ENCODE results near the gene GNAT2. TPM values are rescaled to one million over a fixed set of nuclear protein-coding genes. Genes with fewer than 3 reads are reported as not detected.
A peak's percentile ranks its signal among the peaks of the same experiment; 100 is the strongest.
"Not testable (repeated sequence)": the region's sequence is repeated elsewhere in the genome, so short reads cannot be mapped to it uniquely, and the experiment has no call there.

Gene GNAT2
- 0.11 and 4.8 TPM in 2 replicates for total RNA-seq (2014; rRNA removed; shearing (Covaris generic))

DNA sequence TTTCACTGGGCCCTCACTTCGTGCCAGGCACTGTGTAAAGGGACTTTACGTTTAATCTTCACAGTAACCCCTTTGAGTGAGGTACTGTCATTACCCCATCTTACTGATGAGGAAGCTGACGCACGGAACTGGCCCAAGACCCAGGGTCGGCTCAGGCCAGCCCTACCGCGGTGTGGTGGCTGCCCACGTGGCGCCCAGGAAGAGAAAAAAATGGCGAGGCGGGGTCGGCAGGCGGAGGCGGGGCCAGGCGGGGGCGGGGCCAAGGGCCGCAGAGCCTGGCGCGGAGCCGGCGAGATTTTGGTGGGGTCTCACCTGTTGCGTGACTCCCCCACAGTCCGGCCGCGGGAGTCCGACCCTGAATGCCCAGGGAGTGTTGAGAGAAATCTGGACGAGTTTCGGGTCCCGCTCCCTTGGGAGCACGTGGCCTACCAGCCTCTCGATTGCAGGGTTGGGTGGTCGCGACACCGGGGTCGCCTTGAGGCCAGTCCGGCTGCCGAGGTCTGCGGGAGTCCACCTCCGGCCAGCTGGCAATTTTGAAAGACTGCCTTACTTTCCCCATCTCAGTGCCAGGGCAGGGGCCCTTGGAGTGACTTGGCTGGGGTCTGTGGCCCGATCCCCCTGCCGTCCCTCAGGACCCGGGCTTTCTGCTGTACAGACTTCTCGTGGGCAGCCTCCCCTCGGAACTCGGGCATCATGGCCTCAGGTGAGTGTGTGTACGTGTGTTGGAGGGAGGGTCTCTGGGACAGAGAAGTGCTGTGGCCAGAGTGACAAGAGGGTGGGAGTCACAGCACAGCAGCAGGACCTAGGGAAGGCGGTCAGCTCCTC lies at the start of gene GNAT2, which contains the start of gene AMPD2:
GNAT2 (minus strand) TSS at position 41 of the 825 bp plus-strand sequence. CDS start 6,746 bp downstream, outside the sequence.
AMPD2 (plus strand) TSS at position 262 of the 825 bp plus-strand sequence. CDS start 1,339 bp downstream, outside the sequence.
- peak; percentile 94 for DNase-seq (ENCODE audit: low read depth)

DNA sequence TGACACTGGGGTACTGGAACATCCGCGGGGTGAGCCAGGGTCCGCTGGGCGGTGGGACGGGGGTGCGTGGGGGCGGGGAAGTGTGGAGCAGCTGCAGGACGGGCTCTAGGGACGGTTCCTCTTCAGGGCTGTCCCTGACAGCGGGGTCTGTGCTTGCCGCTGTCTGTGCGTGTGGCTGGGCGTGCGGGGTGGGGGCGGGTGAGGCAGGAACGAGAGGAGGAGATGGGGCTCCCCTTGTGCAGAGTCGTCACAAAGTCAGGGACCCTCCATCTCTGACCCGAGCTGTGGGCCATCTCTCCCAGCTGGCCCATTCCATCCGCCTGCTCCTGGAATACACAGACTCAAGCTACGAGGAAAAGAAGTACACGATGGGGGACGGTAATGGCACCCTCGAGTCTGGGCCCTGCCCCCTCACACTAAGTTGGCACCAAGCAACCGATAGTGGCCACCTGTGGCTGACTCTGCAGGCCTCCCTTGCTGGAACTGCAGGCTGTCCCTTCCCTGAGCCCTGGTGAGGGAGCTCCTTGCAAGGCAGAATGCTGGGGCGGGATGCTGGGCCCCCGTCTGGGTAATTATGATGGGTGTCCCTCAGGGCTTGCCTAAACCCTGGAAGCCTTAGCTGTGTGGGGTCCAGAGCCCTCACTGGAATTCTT lies 48.8 kb upstream of the GNAT2 start:
- DNase-seq (ENCODE audit: low read depth), result no peak

DNA sequence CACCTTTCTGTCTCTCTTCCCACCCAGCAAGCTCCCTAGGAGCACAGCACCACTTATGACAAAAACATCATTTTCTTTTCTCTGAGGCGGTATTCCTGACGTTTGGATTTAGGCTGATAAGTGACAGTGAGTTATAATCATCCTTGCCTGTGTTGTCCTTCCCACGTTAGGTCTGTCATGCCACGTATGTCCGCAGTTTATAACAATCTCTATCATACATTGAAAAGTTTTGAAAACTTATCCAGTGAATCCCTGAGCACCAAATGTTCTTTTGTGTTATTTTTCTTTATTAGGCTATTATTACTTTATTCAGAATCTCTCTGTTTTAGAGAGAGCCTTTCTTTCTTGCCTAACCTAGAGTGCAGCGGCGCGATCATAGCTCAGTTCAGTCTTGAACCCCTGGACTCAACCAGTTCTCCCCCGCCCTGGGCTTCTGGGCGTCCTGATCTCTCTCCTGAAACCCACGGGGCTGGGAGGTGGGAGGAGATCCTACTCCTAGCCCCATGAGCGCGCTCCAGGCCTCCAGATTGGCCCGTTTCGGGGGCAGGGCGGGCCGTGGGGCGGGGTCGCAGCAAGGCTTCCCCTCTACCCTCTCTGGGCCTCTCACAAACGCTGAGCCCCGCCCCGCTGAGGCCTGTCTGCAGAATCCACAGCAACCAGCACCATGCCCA lies 48.2 kb upstream of the GNAT2 start, which contains the start of gene GSTM2:
GSTM2 (plus strand) TSS at position 606 of the 671 bp plus-strand sequence; CDS start at position 665, 59 bp downstream.
- peak; percentile 95 for DNase-seq (ENCODE audit: low read depth)

DNA sequence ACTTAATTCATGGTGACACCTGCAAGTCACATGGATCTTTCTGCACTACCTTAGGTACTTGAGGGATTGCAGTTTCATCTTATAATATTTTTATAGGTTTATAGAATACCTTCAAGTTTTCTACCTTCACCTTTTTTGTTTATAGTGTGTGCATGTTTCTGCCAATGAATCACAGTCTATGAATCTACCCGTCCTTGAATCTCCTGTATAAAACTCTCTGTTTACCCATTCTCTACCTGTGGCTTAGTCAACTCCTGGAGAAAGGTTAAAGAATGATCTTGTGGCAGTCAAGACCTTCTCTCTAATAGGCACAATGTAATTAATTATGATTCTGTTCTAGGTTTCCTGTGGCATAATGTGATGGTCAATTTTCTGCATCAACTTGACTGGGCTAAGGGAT lies 45.3 kb upstream of the GNAT2 start:
- no peak for DNase-seq (ENCODE audit: low read depth)

DNA sequence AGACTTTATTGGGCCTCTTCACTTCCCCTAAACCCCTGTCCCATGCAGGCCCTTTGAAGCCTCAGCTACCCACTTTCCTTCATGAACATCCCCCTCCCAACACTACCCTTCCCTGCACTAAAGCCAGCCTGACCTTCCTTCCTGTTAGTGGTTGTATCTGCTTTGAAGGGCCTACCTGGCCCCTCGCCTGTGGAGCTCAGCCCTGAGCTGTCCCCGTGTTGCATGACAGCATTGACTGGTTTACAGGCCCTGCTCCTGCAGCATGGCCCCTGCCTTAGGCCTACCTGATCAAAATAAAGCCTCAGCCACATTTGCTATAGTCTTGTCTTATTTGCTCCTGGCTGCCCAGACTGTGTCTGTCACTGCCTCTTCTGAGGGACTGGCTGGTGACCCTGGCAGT lies 42.0 kb upstream of the GNAT2 start:
- no peak for DNase-seq (ENCODE audit: low read depth)

DNA sequence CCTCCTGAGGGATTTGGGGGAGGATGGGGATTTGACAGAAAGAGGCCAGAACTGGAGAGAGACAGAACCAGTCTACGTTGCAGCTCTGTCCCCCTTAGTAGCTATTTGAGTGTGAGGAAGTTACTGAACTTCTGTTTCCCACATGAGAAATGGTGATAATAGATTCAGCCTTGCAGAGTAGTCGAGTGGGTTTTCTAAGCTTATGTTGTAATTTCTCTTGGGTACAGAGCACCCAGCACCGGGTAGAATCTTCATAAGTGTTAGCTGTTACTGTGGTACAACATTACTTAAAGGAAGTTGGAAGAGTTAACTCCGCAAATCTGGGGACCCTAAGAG lies 41.2 kb upstream of the GNAT2 start:
- not testable (repeated sequence) for DNase-seq (ENCODE audit: low read depth)

DNA sequence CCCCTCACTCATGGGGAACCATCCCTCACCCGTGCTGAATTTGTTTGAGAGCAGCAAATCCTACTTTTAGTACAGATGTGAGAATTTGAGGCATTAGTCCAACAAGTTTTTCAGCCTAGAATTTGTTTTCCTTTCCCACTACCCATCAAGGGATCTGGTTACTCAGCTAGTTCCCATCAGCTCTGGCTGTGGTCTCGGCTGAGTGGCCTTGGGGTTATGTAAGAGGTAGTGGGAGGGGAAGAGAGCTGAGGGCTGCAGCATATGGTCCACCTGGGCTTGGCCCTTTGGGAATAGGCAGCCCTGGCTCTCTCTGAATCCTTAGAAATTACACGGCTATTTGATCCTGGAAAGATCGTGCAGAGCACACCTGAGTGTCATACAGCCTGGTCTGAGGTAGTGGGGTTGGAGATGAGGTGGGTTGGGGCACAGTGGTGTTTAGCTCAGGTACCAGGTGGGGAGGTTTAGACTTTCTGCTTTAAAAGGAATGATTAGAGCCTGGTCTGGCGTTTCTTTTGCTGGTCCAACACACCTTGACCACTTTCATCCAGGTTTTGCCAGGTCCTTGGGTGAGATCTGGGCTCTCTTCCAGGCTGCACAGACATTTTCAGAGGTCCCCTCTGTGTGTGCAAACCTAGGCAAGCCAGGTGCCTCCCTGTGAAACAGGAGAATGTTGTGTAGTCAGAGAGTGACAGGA lies 40.7 kb upstream of the GNAT2 start:
- DNase-seq (ENCODE audit: low read depth), result no peak

DNA sequence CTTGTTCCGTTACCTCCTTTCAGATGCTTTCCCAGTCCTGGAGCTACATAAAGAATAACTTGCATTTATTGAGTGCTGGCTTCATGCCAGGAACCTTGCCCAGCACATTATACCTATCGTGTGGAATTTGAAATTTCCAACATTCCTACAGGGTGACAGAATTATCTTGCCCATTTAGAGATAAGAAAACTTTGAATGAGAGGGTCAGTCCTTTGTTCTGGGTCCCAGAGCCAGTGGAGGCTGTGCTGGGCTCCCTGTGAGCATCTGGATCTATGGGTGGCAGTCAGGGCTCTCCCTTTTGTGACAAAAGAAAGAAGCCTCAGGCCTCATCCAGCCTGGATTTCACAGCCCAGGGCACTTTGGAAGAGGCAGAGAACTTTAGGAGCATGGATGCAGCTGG lies 39.7 kb upstream of the GNAT2 start:
- peak; percentile 34 for DNase-seq (ENCODE audit: low read depth)

DNA sequence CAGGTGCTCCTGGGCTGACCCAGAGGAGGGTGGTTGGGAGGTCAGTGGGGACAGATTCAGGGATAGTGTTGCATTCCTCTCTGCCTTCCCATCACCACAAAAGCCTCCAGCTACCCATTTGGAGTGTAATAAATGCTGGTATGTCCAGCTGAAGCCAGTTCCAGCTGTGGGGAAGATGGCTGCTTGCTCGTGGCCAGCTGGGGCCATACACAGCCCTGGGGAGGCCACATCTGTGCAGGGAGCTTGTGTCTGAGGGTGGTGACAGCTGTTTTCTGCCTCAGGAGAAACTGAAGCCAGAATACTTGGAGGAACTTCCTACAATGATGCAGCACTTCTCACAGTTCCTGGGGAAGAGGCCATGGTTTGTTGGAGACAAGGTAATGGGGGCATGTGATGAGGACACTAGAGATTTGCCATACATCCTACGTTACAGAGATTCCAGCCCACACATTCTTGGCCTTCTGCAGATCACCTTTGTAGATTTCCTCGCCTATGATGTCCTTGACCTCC lies 39.2 kb upstream of the GNAT2 start:
- no peak for DNase-seq (ENCODE audit: low read depth)

DNA sequence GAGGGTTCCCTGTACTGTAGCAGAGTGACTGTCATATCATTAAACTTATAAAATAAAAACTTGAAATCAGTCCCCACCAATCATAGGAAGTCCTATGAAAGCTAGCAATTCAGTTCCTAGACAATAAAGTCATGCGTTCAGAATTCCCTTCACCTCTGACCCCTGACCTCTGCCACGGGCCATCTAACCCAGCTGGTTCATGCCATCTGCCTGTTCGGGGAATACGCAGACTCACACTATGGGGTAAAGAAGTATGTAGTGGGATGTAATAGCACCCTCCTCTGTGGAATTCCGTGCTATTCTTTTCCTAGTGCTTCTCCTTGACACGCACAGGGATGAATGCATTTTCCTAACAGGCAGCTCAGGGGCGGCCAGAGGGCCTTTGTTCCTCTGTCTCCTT lies 38.6 kb upstream of the GNAT2 start:
- no peak for DNase-seq (ENCODE audit: low read depth)

DNA sequence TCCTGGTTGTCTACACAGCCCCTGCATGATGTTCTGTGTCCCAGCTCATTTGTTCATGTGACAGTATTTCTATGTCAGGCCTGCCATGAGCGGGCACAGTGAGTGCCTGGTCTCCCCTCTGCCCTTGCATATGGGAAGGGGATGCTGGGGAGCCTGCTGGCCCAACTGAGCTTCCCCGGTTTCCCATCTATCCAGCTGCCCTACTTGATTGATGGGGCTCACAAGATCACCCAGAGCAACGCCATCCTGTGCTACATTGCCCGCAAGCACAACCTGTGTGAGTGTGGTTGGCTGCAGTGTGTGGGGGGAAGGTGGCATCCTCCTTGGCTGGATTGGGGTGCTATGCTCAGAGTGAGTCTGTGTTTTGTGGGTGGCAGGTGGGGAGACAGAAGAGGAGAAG lies 38.0 kb upstream of the GNAT2 start:
- no peak for DNase-seq (ENCODE audit: low read depth)

DNA sequence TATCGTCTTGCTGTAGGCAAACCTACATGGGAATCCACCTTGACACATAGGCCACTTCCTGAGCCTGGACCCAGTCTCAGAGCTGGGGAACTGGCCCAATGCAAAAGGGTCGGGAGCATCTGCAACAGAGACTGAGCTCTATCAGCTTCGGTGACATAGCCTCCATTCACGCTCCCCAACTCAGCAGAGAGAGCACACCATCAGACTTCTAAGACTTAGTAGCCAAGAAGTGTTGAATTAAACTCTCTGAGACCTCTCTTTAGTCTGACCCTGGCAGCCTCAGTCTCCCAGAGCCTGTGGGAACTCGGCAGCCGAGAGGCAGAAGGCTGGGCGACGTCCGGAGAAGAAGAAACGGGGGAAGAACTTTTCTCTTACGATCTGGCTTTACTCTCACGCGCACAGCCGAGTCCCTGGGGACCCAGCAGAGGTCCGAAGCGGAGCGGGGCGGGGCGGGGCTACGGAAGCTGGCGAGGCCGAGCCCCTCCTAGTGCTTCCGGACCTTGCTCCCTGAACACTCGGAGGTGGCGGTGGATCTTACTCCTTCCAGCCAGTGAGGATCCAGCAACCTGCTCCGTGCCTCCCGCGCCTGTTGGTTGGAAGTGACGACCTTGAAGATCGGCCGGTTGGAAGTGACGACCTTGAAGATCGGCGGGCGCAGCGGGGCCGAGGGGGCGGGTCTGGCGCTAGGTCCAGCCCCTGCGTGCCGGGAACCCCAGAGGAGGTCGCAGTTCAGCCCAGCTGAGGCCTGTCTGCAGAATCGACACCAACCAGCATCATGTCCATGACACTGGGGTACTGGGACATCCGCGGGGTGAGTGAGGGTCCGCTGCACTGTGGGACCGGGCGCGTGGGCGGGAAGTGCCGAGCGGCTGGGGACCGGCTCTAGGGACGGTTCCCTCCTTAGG lies 36.5 kb upstream of the GNAT2 start, which contains the start of gene GSTM4:
GSTM4 (plus strand) TSS at position 485 of the 905 bp plus-strand sequence; CDS start at position 776, 291 bp downstream.
- DNase-seq (ENCODE audit: low read depth), result peak; percentile 96

DNA sequence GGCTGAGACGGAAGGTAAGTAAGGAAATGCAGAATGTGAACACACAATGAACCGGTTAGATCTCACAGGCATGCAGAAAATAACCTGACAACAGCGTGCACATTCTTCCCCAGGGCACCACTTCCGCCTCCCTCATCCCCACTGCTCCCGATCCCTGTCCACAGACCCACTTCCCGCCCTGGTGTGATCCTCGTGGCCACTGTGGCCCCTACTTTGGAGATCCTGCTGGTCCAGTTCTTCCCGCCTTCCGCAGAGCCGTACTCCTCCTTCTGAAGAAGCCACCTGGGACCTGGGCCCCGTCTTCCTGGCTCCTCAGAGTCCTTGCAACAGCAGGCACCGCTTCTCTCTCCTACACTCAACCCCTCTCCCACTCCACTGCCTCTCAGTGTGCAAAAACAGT lies 35.1 kb upstream of the GNAT2 start:
- no peak for DNase-seq (ENCODE audit: low read depth)

DNA sequence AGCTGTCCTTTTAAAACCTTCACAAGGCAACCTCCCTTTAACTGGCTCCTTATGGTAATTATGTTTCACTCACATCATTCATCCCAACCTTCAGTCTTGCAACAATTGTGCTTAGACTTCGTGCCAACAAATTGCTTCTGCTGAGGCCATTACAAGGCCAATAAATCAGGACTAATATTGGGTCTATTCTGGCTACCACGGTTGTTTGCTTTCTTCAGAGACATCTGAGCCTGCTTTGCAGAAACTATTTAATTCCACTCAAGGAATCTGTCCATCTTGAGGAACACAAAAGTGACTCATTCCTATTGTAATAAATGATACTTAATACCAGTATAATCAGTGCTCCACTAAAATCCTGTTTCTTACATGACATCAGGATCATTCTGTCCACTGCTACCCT lies 33.9 kb upstream of the GNAT2 start:
- no peak for DNase-seq (ENCODE audit: low read depth)

DNA sequence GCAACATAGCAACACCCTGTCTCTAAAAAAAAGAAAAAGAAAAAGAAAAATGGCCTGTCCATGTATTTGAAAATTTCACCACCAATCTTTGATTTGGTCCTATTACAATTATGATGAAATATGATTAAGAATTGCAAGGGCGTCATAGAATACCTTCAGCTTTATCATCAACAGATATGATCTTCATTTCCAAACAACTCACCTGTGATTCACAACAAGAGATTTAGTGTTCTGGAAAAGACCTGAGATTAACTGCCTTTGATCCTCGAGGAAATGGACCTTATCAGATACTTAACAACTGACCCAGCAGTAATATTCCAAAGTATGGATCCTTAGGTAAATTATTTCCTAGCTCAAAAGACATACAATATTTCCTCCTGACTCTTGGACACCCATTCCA lies 33.0 kb upstream of the GNAT2 start:
- no peak for DNase-seq (ENCODE audit: low read depth)

DNA sequence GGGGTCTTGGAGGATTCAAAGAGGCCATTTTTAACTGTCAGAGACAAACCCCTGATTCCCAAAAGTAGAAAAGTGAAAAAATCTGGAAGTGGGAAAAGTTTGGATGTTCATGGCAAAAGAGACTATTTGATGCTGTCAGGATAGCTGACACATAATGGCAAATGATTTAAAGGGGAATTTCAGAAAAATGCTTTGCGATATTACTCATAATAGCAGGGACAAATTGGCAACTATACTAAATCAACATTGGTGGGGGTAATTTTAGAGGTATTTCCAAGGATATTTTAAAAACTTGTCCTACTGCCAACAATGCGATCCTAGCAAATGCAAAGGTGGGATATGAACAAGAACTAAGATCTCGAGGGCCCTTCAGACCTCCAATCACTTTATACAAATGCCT lies 31.2 kb upstream of the GNAT2 start:
- no peak for DNase-seq (ENCODE audit: low read depth)

DNA sequence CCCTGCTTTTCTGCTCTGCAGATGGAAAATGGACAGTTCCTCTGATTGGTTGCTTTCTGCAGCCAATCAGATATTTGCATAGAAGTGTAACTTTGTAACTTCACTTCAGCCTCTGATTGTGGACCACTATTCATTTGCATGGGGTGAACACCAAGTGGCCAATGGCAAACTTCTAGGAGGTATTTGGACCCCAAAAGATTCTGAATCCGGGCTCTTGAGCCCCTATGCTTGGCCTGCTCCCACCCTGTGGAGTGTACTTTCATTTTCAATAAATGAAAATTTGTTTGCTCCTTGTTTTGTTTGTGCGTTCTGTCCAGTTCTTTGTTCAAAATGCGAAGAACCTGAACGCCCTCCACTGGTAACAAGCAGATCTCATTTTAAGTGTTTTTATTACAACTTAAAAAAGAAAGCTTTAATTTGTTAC lies 30.1 kb upstream of the GNAT2 start:
- no peak for DNase-seq (ENCODE audit: low read depth)

DNA sequence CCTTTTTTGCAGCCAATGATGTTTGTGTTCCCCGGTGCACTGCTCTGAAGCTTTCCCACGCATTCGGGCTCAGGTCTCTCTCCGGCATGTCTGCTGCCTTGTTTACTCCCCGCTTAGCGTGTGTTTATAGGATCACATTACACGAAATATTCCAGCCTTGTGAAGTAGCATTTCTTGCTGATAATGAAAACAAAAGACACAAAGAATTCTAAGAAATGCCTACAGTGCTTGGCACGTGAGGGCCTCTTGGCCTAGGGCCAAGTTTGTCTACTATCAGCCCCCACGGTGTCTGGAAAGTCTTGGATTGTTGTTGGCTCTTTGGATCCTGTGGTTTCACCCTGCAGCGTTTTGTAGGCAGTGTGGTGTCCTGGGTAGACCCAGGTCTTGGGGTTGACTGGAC lies 25.3 kb upstream of the GNAT2 start:
- DNase-seq (ENCODE audit: low read depth), result no peak

DNA sequence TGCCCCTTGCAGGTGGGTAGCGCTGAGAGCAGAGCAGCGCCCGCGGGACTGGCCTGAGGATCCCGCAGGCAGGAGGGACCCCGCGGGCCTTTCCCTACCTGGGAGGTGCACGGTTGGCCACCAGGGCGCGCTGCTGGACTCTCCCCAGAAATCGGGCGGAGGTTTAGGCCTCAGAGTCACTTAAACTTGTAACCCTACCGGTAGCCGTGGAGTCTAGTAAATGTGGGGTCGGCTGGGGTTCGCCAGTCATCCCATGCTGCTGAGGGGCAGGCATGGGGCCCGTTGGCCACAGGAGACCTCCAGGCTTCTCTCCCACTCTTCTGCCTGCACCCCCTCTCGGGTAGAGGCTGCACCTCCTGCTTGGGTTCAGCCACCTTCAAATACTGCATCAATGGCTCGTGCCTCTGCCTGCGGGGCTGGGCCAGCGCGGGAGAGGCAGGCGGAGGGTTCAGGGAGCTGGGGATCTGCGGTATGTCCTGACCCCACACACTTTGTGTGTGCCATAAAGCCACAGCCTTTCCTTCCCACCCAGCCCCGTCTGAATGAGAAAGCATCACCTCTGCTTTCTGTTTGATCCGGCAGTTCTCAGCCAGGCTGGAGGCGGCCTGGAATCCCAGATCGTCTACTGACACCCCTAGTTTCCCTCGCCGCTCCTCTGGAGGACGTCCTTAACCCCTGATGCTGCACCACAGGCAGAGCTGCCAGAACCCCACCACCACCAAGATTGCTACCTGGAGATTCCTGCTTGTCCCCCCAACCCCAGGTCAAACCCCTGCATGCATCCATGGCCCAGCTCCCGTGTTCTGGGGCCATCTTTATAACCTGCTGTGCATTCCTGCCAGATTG lies 24.2 kb upstream of the GNAT2 start:
- peak; percentile 89 for DNase-seq (ENCODE audit: low read depth)

DNA sequence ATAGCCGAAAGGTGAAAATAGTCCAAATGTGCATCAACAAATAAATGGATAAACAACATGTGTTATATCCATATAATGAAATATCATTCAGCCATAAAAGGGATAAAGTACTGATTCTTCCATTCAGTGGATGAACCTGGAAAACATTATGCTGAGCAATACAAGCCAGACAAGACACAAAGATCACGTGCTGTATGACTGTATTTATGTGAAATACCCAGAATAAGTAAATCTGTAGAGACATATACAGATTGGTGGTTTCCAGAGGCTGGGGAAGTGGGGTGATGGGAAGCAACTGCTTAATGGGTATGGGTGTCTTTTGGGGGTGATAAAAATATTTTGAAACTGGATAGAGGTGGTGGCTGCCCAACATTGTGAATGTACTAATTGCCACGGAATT lies 23.2 kb upstream of the GNAT2 start:
- DNase-seq (ENCODE audit: low read depth), result no peak

All from Daoy (cell line).